GM19397 (cell line): ENCODE results near the gene METTL16.
"Not testable (repeated sequence)": the region's sequence is repeated elsewhere in the genome, so short reads cannot be mapped to it uniquely, and the experiment has no call there.

Source experiments
- ATAC-seq: cut with Tn5 transposase; IDR thresholded peaks from one replicate; pipeline ENCODE4 v1.9.1; 2021; ENCODE audit warnings: mild to moderate bottlenecking, moderate library complexity; ENCODE audit not compliant: unreplicated experiment

METTL16 gene, protein sequence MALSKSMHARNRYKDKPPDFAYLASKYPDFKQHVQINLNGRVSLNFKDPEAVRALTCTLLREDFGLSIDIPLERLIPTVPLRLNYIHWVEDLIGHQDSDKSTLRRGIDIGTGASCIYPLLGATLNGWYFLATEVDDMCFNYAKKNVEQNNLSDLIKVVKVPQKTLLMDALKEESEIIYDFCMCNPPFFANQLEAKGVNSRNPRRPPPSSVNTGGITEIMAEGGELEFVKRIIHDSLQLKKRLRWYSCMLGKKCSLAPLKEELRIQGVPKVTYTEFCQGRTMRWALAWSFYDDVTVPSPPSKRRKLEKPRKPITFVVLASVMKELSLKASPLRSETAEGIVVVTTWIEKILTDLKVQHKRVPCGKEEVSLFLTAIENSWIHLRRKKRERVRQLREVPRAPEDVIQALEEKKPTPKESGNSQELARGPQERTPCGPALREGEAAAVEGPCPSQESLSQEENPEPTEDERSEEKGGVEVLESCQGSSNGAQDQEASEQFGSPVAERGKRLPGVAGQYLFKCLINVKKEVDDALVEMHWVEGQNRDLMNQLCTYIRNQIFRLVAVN

GRCh38 chr17:2511462-2512369, at the start of gene METTL16:
TSS of gene METTL16 (minus strand) at chr17:2511888. CDS start at chr17:2502331, 9,557 bp downstream.
- ATAC-seq = peak; percentile 93

- no peak for ATAC-seq
These were observed 49.0 kb upstream of the METTL16 start for GRCh38 chr17:2560658-2561057.

- no peak for ATAC-seq
These were observed 40.2 kb upstream of the METTL16 start for GRCh38 chr17:2551928-2552327.

DNA sequence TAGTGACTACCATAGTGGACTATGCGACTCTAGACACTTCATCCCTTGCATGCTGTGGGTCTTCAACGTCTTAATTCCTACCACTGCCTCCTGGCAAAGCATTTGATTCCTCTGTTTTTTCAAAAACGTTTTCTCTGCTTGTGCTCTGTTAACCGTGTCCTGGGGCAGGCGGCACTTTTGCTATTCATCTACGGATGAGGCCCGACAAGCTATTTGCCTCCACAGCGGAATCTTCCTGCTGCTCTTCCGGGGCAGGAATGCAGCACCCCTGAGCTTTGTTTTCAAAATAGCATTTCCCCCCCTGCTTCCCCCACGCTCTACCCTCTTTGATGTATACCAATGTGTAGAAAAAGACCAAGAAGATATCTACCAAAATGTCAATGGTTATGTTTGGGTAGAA, 39.8 kb upstream of the METTL16 start:
- ATAC-seq = no peak

GRCh38 chr17:2549392-2550211, 37.9 kb upstream of the METTL16 start:
- ATAC-seq = no peak

DNA sequence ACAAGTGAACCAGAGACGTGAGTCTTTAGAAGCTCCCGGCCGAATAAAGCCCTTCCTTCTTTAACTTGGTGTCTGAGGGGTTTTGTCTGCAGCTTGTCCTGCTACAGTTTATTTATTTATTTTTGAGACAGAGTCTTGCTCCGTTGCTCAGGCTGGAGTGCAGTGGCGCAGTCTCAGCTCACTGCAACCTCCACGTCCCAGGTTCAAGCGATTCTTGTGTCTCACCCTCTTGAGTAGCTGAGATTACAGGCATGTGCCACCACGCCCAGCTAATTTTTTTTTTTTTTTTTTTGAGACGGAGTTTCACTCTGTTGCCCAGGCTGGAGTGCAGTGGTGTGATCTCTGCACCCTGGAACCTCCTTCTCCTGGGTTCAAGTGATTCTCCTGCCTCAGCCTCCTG, 36.3 kb upstream of the METTL16 start:
- not testable (repeated sequence) for ATAC-seq

- ATAC-seq = no peak
These were observed 35.5 kb upstream of the METTL16 start for GRCh38 chr17:2547176-2547575.

DNA sequence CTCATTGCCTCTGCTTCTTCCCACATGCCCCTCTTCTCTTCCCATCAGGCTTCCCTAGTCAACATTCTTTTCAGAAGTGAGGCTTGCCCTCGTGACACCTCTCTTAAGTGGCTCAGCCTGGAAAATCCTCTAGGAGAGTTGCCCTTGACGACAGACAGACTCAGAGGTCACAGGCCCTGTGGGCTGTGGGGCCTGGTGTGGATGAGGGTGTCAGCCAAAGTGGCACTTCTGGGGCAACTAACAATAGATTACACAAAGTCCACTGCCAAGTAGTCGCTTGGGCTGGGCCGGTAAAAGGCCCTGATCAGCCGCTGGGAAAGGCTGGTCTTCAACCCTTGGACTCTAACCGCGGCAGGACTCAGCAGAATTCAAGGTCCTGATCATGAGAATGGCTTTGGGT, 33.7 kb upstream of the METTL16 start:
- no peak for ATAC-seq

GRCh38 chr17:2542456-2542855, 30.8 kb upstream of the METTL16 start:
- no peak for ATAC-seq

- no peak for ATAC-seq
These were observed 30.4 kb upstream of the METTL16 start for GRCh38 chr17:2542056-2542455.

- not testable (repeated sequence) for ATAC-seq
These were observed 25.9 kb upstream of the METTL16 start for GRCh38 chr17:2537579-2537978.

- no peak for ATAC-seq
These were observed 20.5 kb upstream of the METTL16 start for GRCh38 chr17:2532146-2532720.

DNA sequence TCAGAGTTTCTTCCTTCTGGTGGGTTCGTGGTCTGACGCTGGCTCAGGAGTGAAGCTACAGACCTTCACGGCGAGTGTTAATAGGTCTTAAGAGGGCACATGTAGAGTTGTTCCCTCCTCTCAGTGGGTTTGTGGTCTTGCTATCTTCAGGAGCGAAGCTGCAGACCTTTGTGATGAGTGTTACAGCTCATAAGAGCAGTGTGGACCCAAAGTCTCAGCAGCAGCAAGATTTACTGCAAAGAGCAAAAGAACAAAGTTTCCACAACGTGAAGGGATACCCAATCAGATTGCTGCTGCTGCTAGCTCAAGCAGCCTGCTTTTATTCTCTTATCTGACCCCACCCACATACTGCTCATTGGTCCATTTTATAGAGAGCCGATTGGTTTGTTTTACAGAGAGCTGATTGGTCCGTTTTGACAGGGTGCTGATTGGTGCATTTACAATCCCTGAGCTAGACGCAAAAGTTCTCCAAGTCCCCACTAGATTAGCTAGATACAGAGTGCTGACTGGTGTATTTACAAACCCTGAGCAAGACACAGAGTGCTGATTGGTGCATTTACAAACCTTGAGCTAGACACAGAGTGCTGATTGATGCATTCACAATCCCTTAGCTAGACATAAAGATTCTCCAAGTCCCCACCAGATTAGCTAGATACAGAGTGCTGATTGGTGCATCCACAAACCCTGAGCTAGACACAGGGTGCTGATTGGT, 19.7 kb upstream of the METTL16 start:
- ATAC-seq = not testable (repeated sequence)

- ATAC-seq = not testable (repeated sequence)
These were observed 10.2 kb upstream of the METTL16 start for GRCh38 chr17:2521775-2522410.

DNA sequence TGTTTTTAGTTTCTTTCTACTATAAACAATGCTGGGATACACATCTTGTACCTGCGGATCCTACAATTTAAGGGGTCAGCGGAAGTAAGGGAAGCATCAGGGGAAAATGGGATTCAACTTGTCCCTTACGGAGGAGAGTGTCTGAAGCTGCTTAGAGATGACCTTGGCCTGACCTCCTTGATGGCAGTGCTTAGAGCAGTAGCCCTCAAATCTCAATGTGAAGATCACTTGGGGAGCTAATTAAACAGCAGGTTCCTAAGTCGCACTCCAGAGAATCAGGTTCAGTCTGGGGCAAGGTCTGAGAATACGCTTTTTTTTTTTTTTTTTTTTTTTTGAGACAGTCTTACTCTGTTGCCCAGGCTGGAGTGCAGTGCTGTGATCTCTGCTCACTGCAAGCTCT, 9.6 kb upstream of the METTL16 start:
- ATAC-seq = no peak

- no peak for ATAC-seq
These were observed 5.9 kb upstream of the METTL16 start for GRCh38 chr17:2517539-2517938.

DNA sequence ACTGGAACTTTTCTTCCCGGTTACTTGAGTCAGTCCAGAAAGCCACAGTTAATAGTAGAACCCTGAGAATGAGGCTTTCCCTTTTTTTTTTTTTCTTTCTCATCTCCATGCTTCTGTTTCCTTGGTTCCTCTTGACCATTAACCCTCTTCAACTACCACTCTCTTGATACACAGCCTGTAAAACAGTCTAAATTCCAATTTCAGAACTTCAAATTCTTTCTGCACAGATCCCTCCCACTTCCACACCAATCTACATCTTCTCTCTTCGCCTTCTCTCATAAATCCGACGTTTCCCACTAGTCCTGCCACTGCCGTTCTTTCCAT, 588 bp downstream of the METTL16 start:
- no peak for ATAC-seq

DNA sequence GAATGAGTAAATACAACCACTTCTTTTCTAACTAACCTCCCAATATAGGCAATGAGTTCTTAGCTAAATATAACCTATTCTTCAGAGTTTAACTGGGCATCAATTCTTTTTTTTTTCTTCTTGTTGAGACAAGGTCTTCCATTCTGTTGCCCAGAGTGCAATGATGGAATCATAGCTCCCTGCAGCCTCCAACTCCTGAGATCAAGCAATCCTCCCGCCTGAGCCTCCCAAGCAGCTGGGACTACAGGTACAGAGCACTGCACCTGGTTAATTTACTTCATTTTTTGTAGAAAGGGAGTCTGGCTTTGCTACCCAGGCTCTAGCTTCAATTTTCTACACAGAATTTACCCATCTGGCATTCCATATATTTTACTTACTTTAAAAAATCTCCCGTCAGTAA, 1.1 kb downstream of the METTL16 start:
- ATAC-seq = no peak

DNA sequence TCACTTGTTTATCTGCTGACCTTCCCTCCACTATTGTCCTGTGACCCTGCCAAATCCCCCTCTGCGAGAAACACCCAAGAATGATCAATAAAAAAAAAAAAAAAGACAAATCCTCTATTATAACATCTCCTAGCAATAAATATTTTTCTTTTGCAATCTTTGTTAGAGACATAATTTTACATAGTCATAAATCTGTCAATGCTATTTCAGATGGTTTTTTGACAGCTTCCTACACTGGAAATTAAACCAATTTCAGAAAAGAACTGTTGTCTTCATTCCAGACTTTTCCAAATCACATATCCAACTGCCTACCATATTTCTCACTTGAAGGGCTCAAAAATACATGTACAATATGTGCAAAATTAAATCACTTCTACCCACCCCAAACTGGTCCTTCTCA, 3.7 kb downstream of the METTL16 start:
- ATAC-seq = no peak
